C4-2B (cell line): ENCODE results near the gene PRKG2.

Experiments used
- ZFX ChIP-seq: fragments of 450-650 bp; IDR thresholded peaks from 2 replicates; pipeline ENCODE4 v1.6.1; 2017
- TF ChIP-seq, protein P1 (sequence below): fragments of 450-650 bp; conservative IDR thresholded peaks from 2 replicates; pipeline ENCODE4 v1.5.1; 2017; ENCODE audit warnings: mild to moderate bottlenecking

GRCh38 chr4:81199831-81200230, 15.2 kb downstream of the PRKG2 start:
- TF ChIP-seq, protein P1, sequence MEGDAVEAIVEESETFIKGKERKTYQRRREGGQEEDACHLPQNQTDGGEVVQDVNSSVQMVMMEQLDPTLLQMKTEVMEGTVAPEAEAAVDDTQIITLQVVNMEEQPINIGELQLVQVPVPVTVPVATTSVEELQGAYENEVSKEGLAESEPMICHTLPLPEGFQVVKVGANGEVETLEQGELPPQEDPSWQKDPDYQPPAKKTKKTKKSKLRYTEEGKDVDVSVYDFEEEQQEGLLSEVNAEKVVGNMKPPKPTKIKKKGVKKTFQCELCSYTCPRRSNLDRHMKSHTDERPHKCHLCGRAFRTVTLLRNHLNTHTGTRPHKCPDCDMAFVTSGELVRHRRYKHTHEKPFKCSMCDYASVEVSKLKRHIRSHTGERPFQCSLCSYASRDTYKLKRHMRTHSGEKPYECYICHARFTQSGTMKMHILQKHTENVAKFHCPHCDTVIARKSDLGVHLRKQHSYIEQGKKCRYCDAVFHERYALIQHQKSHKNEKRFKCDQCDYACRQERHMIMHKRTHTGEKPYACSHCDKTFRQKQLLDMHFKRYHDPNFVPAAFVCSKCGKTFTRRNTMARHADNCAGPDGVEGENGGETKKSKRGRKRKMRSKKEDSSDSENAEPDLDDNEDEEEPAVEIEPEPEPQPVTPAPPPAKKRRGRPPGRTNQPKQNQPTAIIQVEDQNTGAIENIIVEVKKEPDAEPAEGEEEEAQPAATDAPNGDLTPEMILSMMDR, result no peak
- no peak for TF ChIP-seq ZFX
